HG02588 (cell line): ENCODE measurements around the gene PSG11.
"Not testable (repeated sequence)": the region's sequence is repeated elsewhere in the genome, so short reads cannot be mapped to it uniquely, and the experiment has no call there.

ENCODE experiments used
- ATAC-seq: cut with Tn5 transposase; IDR thresholded peaks from one replicate; pipeline ENCODE4 v1.9.1; 2021; ENCODE audit warnings: mild to moderate bottlenecking, moderate library complexity; ENCODE audit not compliant: unreplicated experiment

PSG11 gene

DNA sequence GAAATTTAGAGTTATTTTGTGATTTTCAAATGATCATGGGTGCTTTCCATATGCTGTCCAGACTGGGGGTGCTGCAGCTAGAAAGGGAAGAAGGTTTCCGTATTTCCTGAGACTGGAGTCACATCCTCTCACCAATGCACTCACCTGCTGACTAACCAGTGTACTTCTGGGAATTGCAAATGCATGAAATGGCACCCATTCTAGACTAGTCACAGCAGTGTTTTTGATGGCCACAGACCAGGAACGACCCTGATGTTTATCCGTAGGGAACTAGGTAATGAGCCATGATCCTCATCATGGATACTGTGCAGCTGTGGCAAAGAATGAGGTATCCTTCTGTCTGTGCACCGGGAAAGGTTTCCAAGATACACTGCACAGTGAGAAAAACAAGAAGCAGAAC, 37.1 kb downstream of the PSG11 start:
- not testable (repeated sequence) for ATAC-seq

GRCh38 chr19:42988206-42988605, 38.1 kb downstream of the PSG11 start:
- not testable (repeated sequence) for ATAC-seq

- no peak for ATAC-seq
Measured at GRCh38 chr19:42985588-42985987, 40.7 kb downstream of the PSG11 start.

DNA sequence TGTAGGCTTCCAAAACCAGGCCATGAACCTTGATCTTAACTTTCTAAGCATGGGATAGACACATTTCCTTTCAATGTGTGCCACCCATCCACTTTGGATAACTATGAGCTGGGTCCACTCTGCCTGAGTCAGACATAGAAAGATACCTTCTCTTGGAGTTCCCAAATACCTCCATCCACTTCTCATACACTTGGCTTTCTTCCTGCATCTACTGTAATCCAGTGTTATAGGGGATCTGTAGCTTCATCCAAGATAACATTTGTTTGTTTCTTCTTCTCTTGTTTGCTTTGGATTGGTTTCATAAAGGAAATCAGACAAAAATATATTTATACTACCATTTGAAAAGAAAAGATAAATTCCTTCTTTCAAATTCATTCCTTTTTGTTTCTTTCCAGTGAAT, 44.2 kb downstream of the PSG11 start:
- not testable (repeated sequence) for ATAC-seq

GRCh38 chr19:42971451-42971850, 54.8 kb downstream of the PSG11 start:
- ATAC-seq: not testable (repeated sequence)

GRCh38 chr19:42965176-42965575, 61.1 kb downstream of the PSG11 start:
- no peak for ATAC-seq

- no peak for ATAC-seq
Measured at GRCh38 chr19:42961119-42961518, 65.2 kb downstream of the PSG11 start.
